HG03571 (cell line): Measurements from ENCODE around the gene KRT10.

Experiments used
- ATAC-seq: cut with Tn5 transposase; IDR thresholded peaks from one replicate; pipeline ENCODE4 v1.9.1; 2021; ENCODE audit not compliant: unreplicated experiment

Gene KRT10

GRCh38 chr17:40809721-40810421 is 12.5 kb downstream of the KRT10 start:
- no peak for ATAC-seq

GRCh38 chr17:40806131-40806530 is 16.3 kb downstream of the KRT10 start:
- no peak for ATAC-seq

GRCh38 chr17:40803617-40804082 is 18.8 kb downstream of the KRT10 start:
- ATAC-seq = no peak

- ATAC-seq = no peak
Measured at GRCh38 chr17:40801157-40801556, 21.3 kb downstream of the KRT10 start.

GRCh38 chr17:40800381-40800780 is 22.0 kb downstream of the KRT10 start:
- ATAC-seq = no peak

- ATAC-seq = no peak
Measured at GRCh38 chr17:40799859-40800258, 22.6 kb downstream of the KRT10 start, which contains the start of gene KRT28. Gene KRT28 (minus strand): TSS chr17:40799959. CDS start chr17:40799893, 66 bp downstream.

GRCh38 chr17:40796846-40797245 is 25.6 kb downstream of the KRT10 start:
- ATAC-seq = no peak

GRCh38 chr17:40795019-40795667 is 27.3 kb downstream of the KRT10 start:
- no peak for ATAC-seq

GRCh38 chr17:40794466-40794865 is 27.9 kb downstream of the KRT10 start:
- no peak for ATAC-seq

- ATAC-seq = no peak
Measured at GRCh38 chr17:40793832-40794231, 28.6 kb downstream of the KRT10 start.

- ATAC-seq = no peak
Measured at GRCh38 chr17:40791787-40792436, 30.5 kb downstream of the KRT10 start.

GRCh38 chr17:40791111-40791510 is 31.3 kb downstream of the KRT10 start:
- no peak for ATAC-seq

- no peak for ATAC-seq
Measured at GRCh38 chr17:40782450-40782849, 40.0 kb downstream of the KRT10 start, which contains the start of gene KRT27. Gene KRT27 (minus strand): TSS chr17:40782550. CDS start chr17:40782493, 57 bp downstream.

- ATAC-seq = no peak
Measured at GRCh38 chr17:40779181-40779909, 43.1 kb downstream of the KRT10 start.

GRCh38 chr17:40778461-40778860 is 44.0 kb downstream of the KRT10 start:
- ATAC-seq = no peak

GRCh38 chr17:40777971-40778370 is 44.4 kb downstream of the KRT10 start:
- no peak for ATAC-seq

- no peak for ATAC-seq
Measured at GRCh38 chr17:40777459-40777858, 45.0 kb downstream of the KRT10 start.

- no peak for ATAC-seq
Measured at GRCh38 chr17:40775945-40776344, 46.5 kb downstream of the KRT10 start.

- no peak for ATAC-seq
Measured at GRCh38 chr17:40772101-40772500, 50.3 kb downstream of the KRT10 start, which contains the start of gene KRT26. Gene KRT26 (minus strand): TSS chr17:40772201. CDS start chr17:40772113, 88 bp downstream.
